K562 (cell line): Measurements from ENCODE around the gene C1orf50.

ENCODE experiments used
- CHD1 ChIP-seq: fragments of 200-600 bp; sonication (generic); IDR thresholded peaks from one replicate; pipeline ENCODE4 v1.6.1; 2012; ENCODE audit warnings: mild to moderate bottlenecking, moderate library complexity, low read length, inconsistent platforms
- CREB1 ChIP-seq, 2 experiments: sonication (generic) in 1 of 2; formaldehyde crosslinking in 1 of 2; IDR thresholded peaks; 2 replicates each; pipeline versions ENCODE4 v1.6.1 to v1.8.0; 2012 to 2022; ENCODE audit warnings: inconsistent platforms in 1 of 2, mild to moderate bottlenecking in 1 of 2, missing genetic modification reagents in 1 of 2, moderate library complexity in 1 of 2
- CTCF ChIP-seq, 3 experiments: IDR thresholded peaks in 2 of 3; conservative IDR thresholded peaks in 1 of 3; 2 replicates each; pipeline ENCODE4 v1.5.1; 2011 to 2012; ENCODE audit warnings: low read length in 3 of 3, mild to moderate bottlenecking in 3 of 3, control low read depth in 2 of 3, improper control_type of control experiment in 1 of 3, inconsistent platforms in 1 of 3, low read depth in 1 of 3, mixed read lengths in 1 of 3, moderate library complexity in 1 of 3; ENCODE audit not compliant: insufficient read depth in 2 of 3
- EGR1 ChIP-seq: fragments of 450-650 bp; conservative IDR thresholded peaks from 2 replicates; pipeline ENCODE4 v1.6.1; 2017; ENCODE audit warnings: mild to moderate bottlenecking
- HCFC1 ChIP-seq: IDR thresholded peaks from 2 replicates; pipeline ENCODE4 v1.6.1; 2012; ENCODE audit warnings: low read depth, low read length, improper control_type of control experiment
- POLR2AphosphoS5 ChIP-seq: IDR thresholded peaks from 2 replicates; pipeline ENCODE4 v1.6.1; 2011; ENCODE audit warnings: mild to moderate bottlenecking, low read depth, low read length, moderate library complexity; ENCODE audit not compliant: control insufficient read depth, insufficient read depth
- POU5F1 ChIP-seq: fragments of 150-350 bp; IDR thresholded peaks from 2 replicates; pipeline ENCODE4 v1.6.1; 2014; ENCODE audit warnings: borderline replicate concordance, low read length, low read depth, mild to moderate bottlenecking; ENCODE audit not compliant: partially characterized antibody
- RAD51 ChIP-seq: fragments of 450-650 bp; IDR thresholded peaks from 2 replicates; pipeline ENCODE4 v1.7.1; 2016; ENCODE audit warnings: low read depth, mild to moderate bottlenecking, borderline replicate concordance
- REST ChIP-seq, 2 experiments: fragments of 450-650 bp; formaldehyde crosslinking in 1 of 2; IDR thresholded peaks; 2 replicates each; pipeline versions ENCODE4 v1.4.0 to v1.6.1; 2014 to 2020; ENCODE audit warnings: mild to moderate bottlenecking in 2 of 2, borderline replicate concordance in 1 of 2, low read depth in 1 of 2
- TAF1 ChIP-seq: IDR thresholded peaks from 2 replicates; pipeline ENCODE4 v1.6.1; 2011; ENCODE audit warnings: mild to moderate bottlenecking, low read length, moderate library complexity; ENCODE audit not compliant: insufficient read depth, control insufficient read depth, severe bottlenecking; ENCODE audit errors: extremely low read depth
- TEAD2 ChIP-seq: fragments of 450-650 bp; IDR thresholded peaks from 2 replicates; pipeline ENCODE4 v1.6.1; 2016; ENCODE audit warnings: missing genetic modification characterization, control low read depth, missing compliant biosample characterization
- ZC3H11A ChIP-seq: IDR thresholded peaks from 2 replicates; pipeline ENCODE4 v1.6.1; 2012; ENCODE audit warnings: low read depth, low read length, improper control_type of control experiment
- ZKSCAN3 ChIP-seq: fragments of 250-450 bp; sonication (Bioruptor Pico); IDR thresholded peaks from 2 replicates; pipeline ENCODE4 v1.4.0; 2020

- TF ChIP-seq CTCF (IDR thresholded peaks at IDR 0.05 in 2 of 3, conservative IDR thresholded peaks at IDR 0.05 in 1 of 3; ENCODE audit: insufficient read depth in 2 of 3, low read depth in 1 of 3, low read length in 3 of 3) (no peak), REST (IDR thresholded peaks at IDR 0.05; ENCODE audit: borderline replicate concordance) (no peak), REST (CRISPR knock-in tag; IDR thresholded peaks at IDR 0.05; ENCODE audit: low read depth) (no peak), ZC3H11A (no peak), EGR1 (no peak), HCFC1 (no peak), POLR2AphosphoS5 (no peak), TEAD2 (tag) (no peak), RAD51 (no peak), ZKSCAN3 (no peak), POU5F1 (no peak), CHD1 (no peak), CREB1 (IDR thresholded peaks at IDR 0.05) (no peak), CREB1 (CRISPR knock-in tag; IDR thresholded peaks at IDR 0.05) (no peak), TAF1 (no peak)
Observed at GRCh38 chr1:42762269-42762668, 4.8 kb upstream of the C1orf50 start.
